Liver (tissue), 9 donors: ENCODE results near the gene MTMR10. TPM values are rescaled to one million over a fixed set of nuclear protein-coding genes. Genes with fewer than 3 reads are reported as not detected.

ENCODE experiments used
- DNase-seq: peaks from one replicate; pipeline ENCODE4 v3.0.0-alpha.2; 2017; ENCODE audit warnings: low spot score
- H3K27ac ChIP-seq, 2 donors: one replicate each; pipeline ENCODE4 v1.7.0; 2013; ENCODE audit warnings: inconsistent platforms in 2 of 2, low read length in 2 of 2, control low read depth in 1 of 2, low read depth in 1 of 2, mild to moderate bottlenecking in 1 of 2
- H3K27me3 ChIP-seq, 4 donors: one replicate each; pipeline versions ENCODE4 v1.6.1 to v1.7.0; 2013; ENCODE audit warnings: low read length in 3 of 4, inconsistent platforms in 1 of 4, mild to moderate bottlenecking in 1 of 4, moderate library complexity in 1 of 4; ENCODE audit not compliant: control insufficient read depth in 4 of 4, insufficient read depth in 4 of 4
- H3K36me3 ChIP-seq, 4 donors: one replicate each; pipeline versions ENCODE4 v1.6.1 to v1.7.0; 2013; ENCODE audit warnings: low read length in 3 of 4, mild to moderate bottlenecking in 3 of 4, low read depth in 1 of 4, moderate library complexity in 1 of 4; ENCODE audit not compliant: control insufficient read depth in 4 of 4, insufficient read depth in 3 of 4
- H3K4me1 ChIP-seq, 4 donors: one replicate each; pipeline versions ENCODE4 v1.6.1 to v1.7.0; 2013; ENCODE audit warnings: low read length in 3 of 4, mild to moderate bottlenecking in 3 of 4, moderate library complexity in 1 of 4; ENCODE audit not compliant: control insufficient read depth in 4 of 4, insufficient read depth in 4 of 4
- H3K4me3 ChIP-seq, 3 donors: one replicate each; pipeline versions ENCODE4 v1.6.1 to v1.7.0; 2013; ENCODE audit warnings: low read length in 3 of 3, control low read depth in 1 of 3, low read depth in 1 of 3, mild to moderate bottlenecking in 1 of 3
- H3K9ac ChIP-seq, 2 donors: one replicate each; pipeline ENCODE4 v1.7.0; 2013; ENCODE audit warnings: low read length in 2 of 2, mild to moderate bottlenecking in 2 of 2, moderate library complexity in 2 of 2, control low read depth in 1 of 2, low read depth in 1 of 2
- H3K9me3 ChIP-seq, 4 donors: one replicate each; pipeline versions ENCODE4 v1.6.1 to v1.7.0; 2013; ENCODE audit warnings: low read length in 3 of 4; ENCODE audit not compliant: control insufficient read depth in 4 of 4
- ATF3 ChIP-seq: IDR thresholded peaks from 2 replicates; pipeline ENCODE4 v1.6.1; 2016; ENCODE audit warnings: antibody characterized with exemption
- EGR1 ChIP-seq, 2 donors: IDR thresholded peaks; 2 replicates each; pipeline ENCODE4 v1.6.1; 2016 to 2018; ENCODE audit warnings: antibody characterized with exemption in 2 of 2, low read depth in 2 of 2
- FOXA1 ChIP-seq: IDR thresholded peaks from 2 replicates; pipeline ENCODE4 v1.6.1; 2016; ENCODE audit warnings: antibody characterized with exemption
- FOXA2 ChIP-seq: IDR thresholded peaks from 2 replicates; pipeline ENCODE4 v1.6.1; 2016; ENCODE audit warnings: antibody characterized with exemption
- GABPA ChIP-seq, 2 donors: IDR thresholded peaks in 1 of 2; conservative IDR thresholded peaks in 1 of 2; 2 replicates each; pipeline ENCODE4 v1.6.1; 2016; ENCODE audit warnings: antibody characterized with exemption in 2 of 2, mild to moderate bottlenecking in 1 of 2, moderate library complexity in 1 of 2
- HNF4G ChIP-seq: IDR thresholded peaks from 2 replicates; pipeline ENCODE4 v1.6.1; 2016; ENCODE audit warnings: antibody characterized with exemption
- RAD21 ChIP-seq, 2 donors: IDR thresholded peaks; 2 replicates each; pipeline ENCODE4 v1.6.1; 2016; ENCODE audit warnings: antibody characterized with exemption in 2 of 2, mild to moderate bottlenecking in 2 of 2
- RXRA ChIP-seq, 2 donors: IDR thresholded peaks; 2 replicates each; pipeline ENCODE4 v1.6.1; 2017 to 2018; ENCODE audit warnings: antibody characterized with exemption in 2 of 2, mild to moderate bottlenecking in 1 of 2
- SP1 ChIP-seq: IDR thresholded peaks from 2 replicates; pipeline ENCODE4 v1.6.1; 2018; ENCODE audit warnings: antibody characterized with exemption, mild to moderate bottlenecking
- TAF1 ChIP-seq: conservative IDR thresholded peaks from 2 replicates; pipeline ENCODE4 v1.6.1; 2016; ENCODE audit warnings: antibody characterized with exemption, mild to moderate bottlenecking
- YY1 ChIP-seq: IDR thresholded peaks from 2 replicates; pipeline ENCODE4 v1.6.1; 2016; ENCODE audit warnings: antibody characterized with exemption, mild to moderate bottlenecking
- WGBS: extraction: QIAGEN DNeasy Blood & Tissue Kit; methylation state at CpG from one replicate; pipeline ENCODE4 v1.1.7; 2013; 5-methylcytosine and 5-hydroxymethylcytosine counted together
- polyA plus RNA-seq, 2 donors: library from polyadenylated mRNA; stranded (reverse) in 1 of 2; unstranded in 1 of 2; fragments of 200-250 nt in 1 of 2; fragments of >200 nt in 1 of 2; fragmentation: Nextera tagmentation in 1 of 2; extraction: Ambion mirVana in 1 of 2; gene quantifications; one replicate each; pipeline versions ENCODE4 v1.2.1 to v1.2.3, GENCODE V29; 2013 to 2015
- total RNA-seq, 2 donors: library from RNA; depleted of rRNA; stranded (reverse); fragments of >200 nt; gene quantifications; one replicate each; pipeline ENCODE4 v1.2.3, GENCODE V29; 2014
- TF ChIP-seq, protein P1 (sequence below): fragments of 150-350 bp; IDR thresholded peaks from 2 replicates; pipeline ENCODE4 v1.5.1; 2017; ENCODE audit warnings: improper control_type of control experiment, low read depth, low read length; ENCODE audit not compliant: missing input control
- TF ChIP-seq, protein P2 (sequence below): IDR thresholded peaks from 2 replicates; pipeline ENCODE4 v1.6.1; 2016; ENCODE audit warnings: antibody characterized with exemption, mild to moderate bottlenecking
- TF ChIP-seq, protein P3 (sequence below): IDR thresholded peaks from 2 replicates; pipeline ENCODE4 v1.6.1; 2016; ENCODE audit warnings: antibody characterized with exemption
- donor health status: healthy.
- donor health status: healthy.
- donor health status: healthy.
- donor health status: healthy.
- donor health status: healthy.

MTMR10 gene
- total and polyA plus RNA-seq, 4 donors = 8.7 to 31.3 (median 13.6) TPM

- H3K36me3 ChIP-seq = peaks cover 7 to 74% (median 46%) of the 10 kb centered on the region in 4 donors
- no peak overlapping the region for H3K9ac ChIP-seq
- peaks cover 0 to 5% (median 2%) of the 10 kb centered on the region in 4 donors for H3K4me1 ChIP-seq
- H3K27me3 ChIP-seq = no peaks in the 10 kb centered on the region
- TF ChIP-seq GABPA (IDR thresholded peaks at IDR 0.05 in 1 of 2, conservative IDR thresholded peaks at IDR 0.05 in 1 of 2) (no peak), FOXA1 (no peak), TAF1 (no peak)
- TF ChIP-seq, protein P1, sequence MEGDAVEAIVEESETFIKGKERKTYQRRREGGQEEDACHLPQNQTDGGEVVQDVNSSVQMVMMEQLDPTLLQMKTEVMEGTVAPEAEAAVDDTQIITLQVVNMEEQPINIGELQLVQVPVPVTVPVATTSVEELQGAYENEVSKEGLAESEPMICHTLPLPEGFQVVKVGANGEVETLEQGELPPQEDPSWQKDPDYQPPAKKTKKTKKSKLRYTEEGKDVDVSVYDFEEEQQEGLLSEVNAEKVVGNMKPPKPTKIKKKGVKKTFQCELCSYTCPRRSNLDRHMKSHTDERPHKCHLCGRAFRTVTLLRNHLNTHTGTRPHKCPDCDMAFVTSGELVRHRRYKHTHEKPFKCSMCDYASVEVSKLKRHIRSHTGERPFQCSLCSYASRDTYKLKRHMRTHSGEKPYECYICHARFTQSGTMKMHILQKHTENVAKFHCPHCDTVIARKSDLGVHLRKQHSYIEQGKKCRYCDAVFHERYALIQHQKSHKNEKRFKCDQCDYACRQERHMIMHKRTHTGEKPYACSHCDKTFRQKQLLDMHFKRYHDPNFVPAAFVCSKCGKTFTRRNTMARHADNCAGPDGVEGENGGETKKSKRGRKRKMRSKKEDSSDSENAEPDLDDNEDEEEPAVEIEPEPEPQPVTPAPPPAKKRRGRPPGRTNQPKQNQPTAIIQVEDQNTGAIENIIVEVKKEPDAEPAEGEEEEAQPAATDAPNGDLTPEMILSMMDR = no peak
- H3K4me3 ChIP-seq = no peak overlapping the region
- H3K9me3 ChIP-seq = no peaks in the 10 kb centered on the region
- WGBS = 84% methylated on average over 7 of the region's 7 CpGs
- DNase-seq = no peak
- no peak overlapping the region for H3K27ac ChIP-seq
Measured at GRCh38 chr15:30923429-30923828, 68.0 kb downstream of the MTMR10 start.

DNA sequence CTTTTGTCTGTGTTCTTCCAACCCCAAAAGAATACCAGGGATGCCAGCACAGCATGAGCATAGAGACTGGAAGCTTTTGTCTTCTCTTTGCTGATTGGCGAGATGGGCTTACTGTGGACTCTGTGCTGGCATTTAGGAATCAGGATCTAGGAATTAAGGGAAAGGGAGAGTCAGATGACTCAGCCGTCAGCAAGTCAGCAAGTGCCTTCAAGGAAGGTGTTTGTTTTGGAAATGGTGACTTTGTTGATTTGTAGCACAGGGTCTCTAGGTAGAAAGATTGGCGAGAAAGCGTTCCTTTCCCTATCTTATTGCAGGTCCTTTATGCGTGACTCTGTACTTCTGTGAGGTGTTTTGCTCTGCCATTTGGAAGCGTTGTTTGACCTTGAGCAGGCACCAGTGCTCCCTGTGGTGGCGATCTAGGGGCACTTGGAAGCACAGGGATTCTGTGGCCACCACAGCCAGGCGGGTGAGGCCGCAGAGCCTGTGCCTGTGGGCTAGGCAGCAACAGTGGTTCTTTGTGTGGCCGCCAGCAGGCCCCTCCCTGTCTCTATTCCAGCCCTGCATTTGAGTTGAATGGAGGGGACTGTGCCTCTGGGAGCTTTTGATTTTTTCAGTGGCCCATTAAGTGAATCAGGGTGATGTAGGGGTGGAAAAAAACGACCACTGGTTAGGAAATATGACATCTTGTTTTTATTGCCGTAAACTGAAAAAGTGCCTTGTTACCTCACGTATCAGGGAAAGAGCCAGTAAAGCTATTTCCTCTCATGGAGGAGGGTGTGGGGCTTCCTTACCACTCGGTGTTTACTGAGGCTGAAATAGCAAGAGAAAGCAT lies 68.7 kb downstream of the MTMR10 start:
- H3K27ac ChIP-seq = no peak overlapping the region
- no peak overlapping the region for H3K4me3 ChIP-seq
- peaks cover 0 to 5% (median 2%) of the 10 kb centered on the region in 4 donors for H3K4me1 ChIP-seq
- no peak overlapping the region for H3K9ac ChIP-seq
- TF ChIP-seq, protein P2, sequence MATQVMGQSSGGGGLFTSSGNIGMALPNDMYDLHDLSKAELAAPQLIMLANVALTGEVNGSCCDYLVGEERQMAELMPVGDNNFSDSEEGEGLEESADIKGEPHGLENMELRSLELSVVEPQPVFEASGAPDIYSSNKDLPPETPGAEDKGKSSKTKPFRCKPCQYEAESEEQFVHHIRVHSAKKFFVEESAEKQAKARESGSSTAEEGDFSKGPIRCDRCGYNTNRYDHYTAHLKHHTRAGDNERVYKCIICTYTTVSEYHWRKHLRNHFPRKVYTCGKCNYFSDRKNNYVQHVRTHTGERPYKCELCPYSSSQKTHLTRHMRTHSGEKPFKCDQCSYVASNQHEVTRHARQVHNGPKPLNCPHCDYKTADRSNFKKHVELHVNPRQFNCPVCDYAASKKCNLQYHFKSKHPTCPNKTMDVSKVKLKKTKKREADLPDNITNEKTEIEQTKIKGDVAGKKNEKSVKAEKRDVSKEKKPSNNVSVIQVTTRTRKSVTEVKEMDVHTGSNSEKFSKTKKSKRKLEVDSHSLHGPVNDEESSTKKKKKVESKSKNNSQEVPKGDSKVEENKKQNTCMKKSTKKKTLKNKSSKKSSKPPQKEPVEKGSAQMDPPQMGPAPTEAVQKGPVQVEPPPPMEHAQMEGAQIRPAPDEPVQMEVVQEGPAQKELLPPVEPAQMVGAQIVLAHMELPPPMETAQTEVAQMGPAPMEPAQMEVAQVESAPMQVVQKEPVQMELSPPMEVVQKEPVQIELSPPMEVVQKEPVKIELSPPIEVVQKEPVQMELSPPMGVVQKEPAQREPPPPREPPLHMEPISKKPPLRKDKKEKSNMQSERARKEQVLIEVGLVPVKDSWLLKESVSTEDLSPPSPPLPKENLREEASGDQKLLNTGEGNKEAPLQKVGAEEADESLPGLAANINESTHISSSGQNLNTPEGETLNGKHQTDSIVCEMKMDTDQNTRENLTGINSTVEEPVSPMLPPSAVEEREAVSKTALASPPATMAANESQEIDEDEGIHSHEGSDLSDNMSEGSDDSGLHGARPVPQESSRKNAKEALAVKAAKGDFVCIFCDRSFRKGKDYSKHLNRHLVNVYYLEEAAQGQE = no peak
- no peak for TF ChIP-seq HNF4G
- no peak for TF ChIP-seq GABPA (IDR thresholded peaks at IDR 0.05 in 1 of 2, conservative IDR thresholded peaks at IDR 0.05 in 1 of 2)
- TF ChIP-seq RXRA (IDR thresholded peaks at IDR 0.05) = no peak
- no peak for TF ChIP-seq RAD21 (IDR thresholded peaks at IDR 0.05)
- TF ChIP-seq YY1 = no peak
- TF ChIP-seq, protein P1 = no peak
- no peak for TF ChIP-seq FOXA1
- TF ChIP-seq, protein P3, sequence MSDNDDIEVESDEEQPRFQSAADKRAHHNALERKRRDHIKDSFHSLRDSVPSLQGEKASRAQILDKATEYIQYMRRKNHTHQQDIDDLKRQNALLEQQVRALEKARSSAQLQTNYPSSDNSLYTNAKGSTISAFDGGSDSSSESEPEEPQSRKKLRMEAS = no peak
- no peak for TF ChIP-seq SP1
- TF ChIP-seq EGR1 (IDR thresholded peaks at IDR 0.05; ENCODE audit: low read depth in 2 of 2) = no peak
- no peak for TF ChIP-seq FOXA2
- no peak for TF ChIP-seq ATF3
- H3K36me3 ChIP-seq = peaks cover 12 to 74% (median 50%) of the 10 kb centered on the region in 4 donors
- no peaks in the 10 kb centered on the region for H3K9me3 ChIP-seq
- H3K27me3 ChIP-seq = no peaks in the 10 kb centered on the region
- 90% methylated on average over 14 of the region's 14 CpGs for WGBS
- no peak for DNase-seq
